Dedifferentiated amniotic fluid mesenchymal stem cell (primary cell): ENCODE results near the gene CEP170B.
"Not testable (repeated sequence)": the region's sequence is repeated elsewhere in the genome, so short reads cannot be mapped to it uniquely, and the experiment has no call there.

ENCODE experiments used
- DNase-seq: peaks from one replicate; pipeline ENCODE4 v3.0.0-alpha.2; 2016; ENCODE audit errors: extremely low spot score

Gene CEP170B

DNA sequence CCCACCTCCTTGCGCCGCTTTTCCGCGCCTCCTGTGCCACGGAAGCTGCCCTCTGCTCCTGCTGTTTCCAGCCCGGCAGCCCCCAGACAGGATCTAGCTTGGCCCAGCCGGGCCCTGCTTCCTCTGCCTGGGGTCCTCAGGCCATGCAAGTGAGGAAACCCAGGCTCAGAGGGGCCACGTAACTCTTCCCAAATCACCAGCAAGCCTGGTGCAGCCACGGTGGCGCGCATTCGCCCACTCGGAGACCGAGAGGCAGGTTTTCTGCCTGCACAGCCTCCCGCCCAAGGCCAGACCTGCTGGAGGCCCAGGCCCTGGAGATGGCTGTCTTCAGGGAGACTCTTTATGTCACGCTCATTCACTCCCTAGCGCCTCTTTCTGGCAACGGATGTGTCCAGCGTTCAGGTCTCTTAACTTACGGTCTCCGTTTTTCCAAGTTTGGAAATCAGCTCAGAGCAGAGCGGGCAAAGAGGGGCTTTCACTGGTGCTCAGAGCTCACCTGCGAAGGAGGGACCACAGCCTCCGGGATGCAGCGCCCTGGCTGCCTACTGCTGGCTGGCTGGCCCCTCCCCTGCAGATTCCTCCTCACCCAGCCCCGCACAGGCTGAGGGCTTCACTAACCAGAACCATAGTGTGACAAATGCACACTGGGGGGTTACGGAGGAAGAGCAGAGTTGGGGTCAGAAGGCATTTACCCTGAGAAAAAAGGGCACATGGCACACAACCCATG lies 20.6 kb upstream of the CEP170B start:
- DNase-seq: no peak

DNA sequence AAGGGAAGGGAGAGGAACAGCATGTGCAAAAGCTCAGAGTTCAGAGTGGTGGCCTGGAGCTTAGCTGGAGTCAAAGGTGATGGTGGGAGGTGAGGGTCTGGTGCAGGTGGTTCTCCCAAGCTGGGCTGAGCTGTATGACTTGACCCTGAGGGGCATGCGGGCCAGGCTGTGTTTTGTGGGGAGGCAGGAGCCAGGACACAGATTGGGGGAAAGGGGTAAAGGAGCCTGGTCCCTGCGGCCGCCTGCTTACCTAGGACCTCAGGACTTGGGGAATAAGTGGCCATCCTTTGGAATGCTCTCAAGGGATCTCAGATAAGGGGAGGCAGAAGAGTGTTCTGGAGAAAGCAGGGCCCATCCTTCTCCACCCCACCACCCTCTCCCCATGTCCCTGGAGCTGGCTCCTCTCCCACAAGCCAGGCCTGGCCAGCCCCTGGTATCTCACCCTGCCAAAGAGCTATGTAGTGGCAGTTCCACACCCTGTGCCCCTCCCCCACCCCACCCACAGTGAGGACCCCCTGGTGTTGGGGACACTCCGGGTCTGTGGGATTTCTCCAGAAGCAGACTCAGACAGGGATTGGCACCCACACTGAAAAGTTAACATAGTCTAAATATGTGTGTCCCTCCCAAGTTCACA lies 19.9 kb upstream of the CEP170B start:
- DNase-seq: no peak

DNA sequence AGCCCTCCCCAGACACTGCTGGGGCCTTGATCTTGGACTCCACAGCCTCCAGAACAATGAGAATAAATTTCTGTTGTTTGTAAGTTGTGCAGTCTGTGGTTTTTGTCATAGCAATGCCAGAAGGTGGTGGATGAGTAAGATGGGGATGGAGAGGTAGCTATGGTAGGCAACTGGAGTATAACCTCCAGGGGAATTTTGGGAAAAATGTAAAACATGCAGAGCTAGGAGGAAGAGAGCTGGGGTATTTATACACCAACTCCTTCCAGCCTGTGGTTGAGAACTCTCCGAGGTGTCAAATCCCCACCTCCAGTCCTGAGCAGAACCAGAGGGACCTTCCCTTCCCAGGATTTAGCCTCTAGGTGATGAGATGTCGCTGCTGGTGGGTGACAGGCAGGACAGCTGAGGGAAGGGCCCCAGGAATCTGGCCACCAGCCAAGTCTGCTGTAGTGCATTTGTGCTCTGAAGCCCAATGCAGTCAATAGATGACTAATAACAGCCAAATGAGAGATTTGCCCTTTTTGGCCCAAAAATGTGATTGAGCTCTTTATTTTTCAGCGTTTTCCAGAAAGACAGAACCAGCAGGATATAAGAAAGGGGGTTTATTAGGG lies 19.1 kb upstream of the CEP170B start:
- DNase-seq: no peak

DNA sequence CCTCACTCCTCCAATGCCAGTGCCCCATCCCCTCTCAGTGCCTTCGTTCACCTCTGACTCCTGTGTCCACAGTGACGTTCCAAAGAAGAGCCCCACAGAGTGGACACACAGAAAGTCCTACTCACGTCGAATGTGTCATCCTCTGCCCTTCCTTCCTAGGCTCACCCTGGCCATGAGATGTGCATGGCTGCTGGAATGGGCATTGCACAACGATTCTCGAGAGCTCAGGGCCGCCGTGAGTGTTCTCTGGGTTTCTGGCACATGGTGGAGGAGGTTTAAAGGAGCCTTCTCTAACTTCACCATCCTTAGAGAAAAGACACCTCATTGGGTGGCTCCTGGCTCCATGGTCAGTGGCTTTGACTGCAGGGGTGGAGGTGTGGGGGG lies 12.8 kb upstream of the CEP170B start:
- DNase-seq: no peak

DNA sequence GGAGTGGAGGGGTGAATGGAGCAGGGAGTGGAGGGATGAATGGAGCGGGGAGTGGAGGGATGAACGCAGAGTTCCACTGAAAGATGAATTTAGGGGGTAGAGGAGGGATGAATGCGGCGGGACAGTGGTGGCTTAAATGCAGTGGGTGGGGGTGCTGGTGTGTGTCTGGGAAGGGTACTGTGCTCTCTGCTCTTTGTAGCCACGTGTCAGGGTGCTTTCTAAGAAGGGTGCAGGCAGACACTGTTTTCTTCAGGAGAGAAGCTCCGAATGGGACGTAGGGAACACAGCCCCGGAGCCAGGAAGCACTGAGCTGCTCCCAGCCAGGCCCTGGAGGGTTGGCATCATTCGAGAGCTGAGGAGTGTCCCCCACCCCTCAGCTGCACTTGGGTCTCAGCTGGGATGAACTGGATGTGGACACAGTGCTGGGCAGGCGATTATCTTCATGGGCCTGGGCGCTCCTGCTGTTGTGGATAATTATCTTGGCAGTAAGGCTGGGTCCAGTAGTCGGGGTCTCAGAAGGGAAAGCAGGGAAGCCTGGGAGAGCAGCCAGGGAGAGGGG lies 9.5 kb upstream of the CEP170B start:
- DNase-seq: no peak

GRCh38 chr14:104856157-104856868 lies 8.8 kb upstream of the CEP170B start:
- no peak for DNase-seq

GRCh38 chr14:104856869-104857860 lies 7.9 kb upstream of the CEP170B start:
- no peak for DNase-seq

GRCh38 chr14:104857931-104858330 lies 7.1 kb upstream of the CEP170B start:
- not testable (repeated sequence) for DNase-seq

DNA sequence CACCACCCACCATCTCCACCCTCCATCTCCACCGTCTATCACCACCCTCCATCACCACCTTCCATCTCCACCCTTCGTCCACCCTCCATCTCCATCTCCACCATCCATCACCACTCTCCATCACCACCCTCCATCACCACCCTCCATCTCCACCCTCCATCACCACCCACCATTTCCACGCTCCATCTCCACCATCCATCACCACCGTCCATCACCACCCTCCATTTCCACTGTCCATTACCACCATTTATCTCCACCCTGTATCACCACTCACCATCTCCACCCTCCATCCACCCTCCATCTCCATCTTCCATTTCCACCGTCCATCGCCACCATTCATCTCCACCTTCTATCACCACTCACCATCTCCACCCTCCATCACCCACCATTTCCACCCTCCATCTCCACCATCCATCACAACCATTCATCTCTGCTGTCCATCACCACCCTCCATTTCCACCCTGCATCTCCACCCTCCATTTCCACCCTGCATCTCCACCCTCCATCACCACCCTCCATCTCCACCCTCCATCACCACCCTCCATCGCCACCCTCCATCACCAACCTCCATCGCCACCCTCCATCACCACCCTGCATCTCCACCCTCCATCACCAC lies 6.1 kb upstream of the CEP170B start:
- no peak for DNase-seq

DNA sequence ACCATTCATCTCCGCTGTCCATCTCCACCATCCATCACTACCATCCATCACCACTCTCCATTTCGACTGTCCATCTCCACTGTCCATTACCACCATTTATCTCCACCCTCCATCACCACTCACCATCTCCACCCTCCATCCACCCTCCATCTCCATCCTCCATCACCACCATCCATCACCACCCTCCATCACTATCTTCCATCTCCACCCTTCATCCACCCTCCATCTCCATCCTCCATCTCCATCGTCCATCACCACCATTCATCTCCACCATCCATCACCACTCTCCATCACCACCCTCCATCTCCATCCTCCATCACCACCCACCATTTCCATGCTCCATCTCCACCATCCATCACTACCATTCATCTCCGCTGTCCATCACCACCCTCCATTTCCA lies 5.2 kb upstream of the CEP170B start:
- no peak for DNase-seq

DNA sequence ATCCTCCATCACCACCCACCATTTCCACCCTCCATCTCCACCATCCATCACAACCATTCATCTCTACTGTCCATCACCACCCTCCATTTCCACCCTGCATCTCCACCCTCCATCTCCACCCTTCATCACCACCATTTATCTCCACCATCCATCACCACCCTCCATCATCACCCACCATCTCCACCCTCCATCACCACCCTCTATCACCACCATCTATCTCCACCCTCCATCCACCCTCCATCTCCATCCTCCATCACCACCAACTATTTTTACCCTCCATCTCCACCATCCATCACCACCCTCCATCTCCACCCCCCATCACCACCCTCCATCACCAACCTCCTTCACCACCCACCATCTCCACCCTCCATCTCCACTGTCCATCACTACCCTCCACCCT lies 4.7 kb upstream of the CEP170B start:
- DNase-seq: no peak

- no peak for DNase-seq
Observed at GRCh38 chr14:104863131-104863862, 1.8 kb upstream of the CEP170B start.

- no peak for DNase-seq
Observed at GRCh38 chr14:104863923-104864266, 1.2 kb upstream of the CEP170B start.

DNA sequence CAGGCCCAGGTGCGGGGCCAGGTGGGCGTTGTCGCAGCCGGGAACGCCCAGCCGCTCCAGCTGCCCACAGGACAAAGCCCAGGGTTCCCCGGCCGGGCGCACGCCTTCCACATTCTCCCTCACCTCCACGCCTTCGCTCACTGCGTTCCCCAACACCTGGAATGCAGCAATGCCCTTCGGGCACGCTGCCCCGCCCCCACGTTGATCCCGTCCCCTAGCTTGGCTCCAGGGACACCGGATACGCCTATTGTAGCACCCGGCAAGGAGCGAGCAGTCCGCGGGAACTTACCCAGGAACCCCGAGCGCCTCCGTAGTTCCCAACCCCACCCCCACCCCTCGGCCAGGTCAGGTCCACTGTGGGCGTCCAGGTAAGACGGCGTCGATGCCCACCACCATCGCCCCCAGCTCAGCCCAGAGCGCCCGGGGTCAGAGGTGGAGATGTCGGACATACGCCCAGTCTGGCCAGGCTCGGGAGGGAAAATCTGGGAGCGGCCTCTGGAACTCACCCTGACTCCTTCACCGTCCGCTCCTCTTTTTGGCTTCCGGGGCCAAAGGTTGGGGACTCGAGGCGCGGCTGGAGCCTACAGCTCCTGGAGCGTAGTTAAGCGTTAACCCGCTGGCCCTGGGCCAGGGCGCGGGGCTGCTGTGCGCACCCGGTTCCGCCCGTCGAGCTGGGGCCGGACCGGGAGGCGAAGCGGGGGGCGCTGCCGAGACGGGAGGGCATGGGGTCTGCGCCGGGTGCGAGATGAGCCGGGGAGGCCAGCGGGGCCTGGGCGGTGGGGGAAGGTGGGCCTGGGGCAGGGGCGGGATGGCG lies 594 bp upstream of the CEP170B start:
- DNase-seq: no peak

GRCh38 chr14:104865631-104866441 lies 768 bp downstream of the CEP170B start:
- DNase-seq: peak; percentile 18

DNA sequence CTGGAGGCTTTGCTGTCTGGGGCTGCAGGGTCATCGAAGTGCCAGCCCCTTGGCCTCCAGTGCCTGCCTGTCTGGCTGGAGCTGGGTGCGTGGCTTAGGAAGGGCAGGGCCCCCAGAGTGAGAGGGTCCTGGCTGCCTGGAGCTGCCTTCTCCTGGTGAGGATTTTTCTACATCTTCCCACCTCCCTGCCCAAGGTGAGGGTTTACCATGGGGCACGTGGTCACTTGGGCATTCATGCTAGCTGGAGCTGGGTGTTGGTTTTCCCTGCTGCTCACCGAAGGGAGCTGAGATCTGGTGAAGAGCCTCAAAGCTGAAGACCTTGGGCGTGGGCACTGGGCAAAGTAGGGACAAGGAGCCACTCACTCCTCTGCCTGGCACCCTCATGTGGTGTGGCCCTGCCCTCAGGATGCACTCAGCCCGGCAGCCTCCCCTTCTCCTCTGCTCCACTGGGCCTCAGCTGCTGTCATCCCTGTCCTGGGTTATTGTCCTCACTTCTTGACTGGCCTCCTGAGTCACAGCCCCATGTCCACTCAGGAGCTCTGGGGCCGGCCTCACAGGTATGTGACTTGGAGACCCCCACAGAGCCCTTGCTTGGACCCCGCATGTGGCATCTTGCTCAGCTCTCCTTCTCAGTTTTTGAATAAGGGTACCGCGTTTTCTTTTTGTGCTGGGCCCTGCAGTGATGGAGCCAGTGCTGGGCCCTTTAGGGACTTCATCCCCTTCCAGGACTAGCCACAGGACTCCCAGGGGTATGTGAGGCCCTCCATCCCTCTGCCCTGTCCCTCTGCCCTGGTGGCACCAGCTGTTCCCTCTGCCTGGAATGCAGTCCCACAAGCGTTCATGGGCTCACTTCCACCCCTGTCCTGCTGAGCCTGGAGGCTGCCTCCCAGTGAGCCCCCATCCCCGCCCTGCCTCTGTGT lies 1.6 kb downstream of the CEP170B start:
- no peak for DNase-seq

DNA sequence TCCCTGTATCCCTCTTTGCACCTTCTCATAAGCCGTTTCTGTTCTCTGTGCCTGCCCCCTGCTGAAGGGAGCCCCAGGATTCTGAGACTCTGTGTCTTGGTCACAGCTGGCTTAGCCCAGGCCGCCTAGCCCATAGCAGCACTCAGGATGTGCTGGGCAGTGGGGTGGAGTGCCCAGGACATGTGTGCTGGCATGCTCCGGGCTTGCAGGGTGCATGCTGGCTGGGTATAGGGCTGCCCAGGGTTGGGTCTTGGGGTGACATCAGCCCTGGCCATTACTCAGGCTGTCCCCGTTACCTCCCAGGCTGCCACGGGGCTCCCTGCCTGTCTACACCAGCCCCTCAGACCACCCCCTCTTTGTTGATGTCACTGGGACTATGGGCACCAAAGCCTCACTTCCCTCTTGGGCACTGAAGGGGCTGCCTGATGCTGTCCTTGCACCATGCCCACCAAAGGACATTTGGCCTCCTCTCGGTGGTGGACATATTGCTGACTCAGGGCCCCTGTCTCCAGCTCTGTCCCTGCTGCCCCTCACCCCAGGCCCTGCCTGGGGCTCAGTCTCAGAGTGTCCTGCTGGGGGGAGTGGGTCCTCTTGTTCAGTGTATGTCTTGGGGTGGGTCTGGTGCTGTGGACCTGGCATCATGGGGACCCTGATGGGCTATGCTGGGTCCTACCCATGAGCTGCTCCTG lies 2.4 kb downstream of the CEP170B start:
- no peak for DNase-seq
